Suprapubic skin (tissue), 4 donors: ENCODE measurements around the gene ST7L. TPM values are rescaled to one million over a fixed set of nuclear protein-coding genes. Genes with fewer than 3 reads are reported as not detected.

Source experiments
- DNase-seq, 2 donors: peaks; one replicate each; pipeline ENCODE4 v3.0.0-alpha.2; 2019; ENCODE audit warnings: low spot score in 2 of 2
- H3K27ac ChIP-seq: fragments of 200-600 bp; sonication (generic); one replicate; pipeline ENCODE4 v1.5.1; 2019
- H3K27me3 ChIP-seq: fragments of 200-600 bp; sonication (generic); one replicate; pipeline ENCODE4 v1.5.1; 2019
- H3K36me3 ChIP-seq: fragments of 200-600 bp; sonication (generic); one replicate; pipeline ENCODE4 v1.5.1; 2019
- H3K4me1 ChIP-seq: fragments of 200-600 bp; sonication (generic); one replicate; pipeline ENCODE4 v1.5.1; 2019
- H3K4me3 ChIP-seq: fragments of 200-600 bp; sonication (generic); one replicate; pipeline ENCODE4 v1.5.1; 2019; ENCODE audit warnings: mild to moderate bottlenecking
- H3K9me3 ChIP-seq: fragments of 200-600 bp; sonication (generic); one replicate; pipeline ENCODE4 v1.5.1; 2019
- CTCF ChIP-seq, 2 donors: fragments of 200-600 bp in 1 of 2; fragments of 450-650 bp in 1 of 2; sonication (generic) in 1 of 2; IDR thresholded peaks; one replicate each; pipeline ENCODE4 v1.5.1; 2016 to 2019; ENCODE audit warnings: antibody characterized with exemption in 2 of 2, mild to moderate bottlenecking in 1 of 2, moderate library complexity in 1 of 2
- EP300 ChIP-seq: sonication (generic); formaldehyde crosslinking; IDR thresholded peaks from one replicate; pipeline ENCODE4 v1.6.1; 2017; ENCODE audit warnings: antibody characterized with exemption
- POLR2A ChIP-seq, 2 donors: fragments of 450-650 bp; IDR thresholded peaks; one replicate each; pipeline ENCODE4 v1.6.1; 2017; ENCODE audit warnings: antibody characterized with exemption in 2 of 2, mild to moderate bottlenecking in 2 of 2, moderate library complexity in 2 of 2
- POLR2AphosphoS5 ChIP-seq, 3 donors: sonication (generic); formaldehyde crosslinking; IDR thresholded peaks; one replicate each; pipeline ENCODE4 v1.6.1; 2017; ENCODE audit warnings: antibody characterized with exemption in 3 of 3
- WGBS: methylation state at CpG from one replicate; pipeline ENCODE4 v1.1.5; 2018; 5-methylcytosine and 5-hydroxymethylcytosine counted together
- total RNA-seq, 4 donors: library from RNA; depleted of rRNA; stranded (reverse); fragments of >200 nt; gene quantifications; one replicate each; pipeline ENCODE4 v1.1.0, GENCODE V29; 2016

Gene ST7L
- total RNA-seq, 4 donors from 2014 or later = 16.2 to 40.7 (median 29.4) TPM

GRCh38 chr1:112504001-112504660, 114.8 kb downstream of the ST7L start:
- no peak for DNase-seq
- H3K4me3 ChIP-seq = no peak overlapping the region
- H3K36me3 ChIP-seq = no peaks in the 10 kb centered on the region
- H3K9me3 ChIP-seq = no peaks in the 10 kb centered on the region
- peaks cover 34% of the 10 kb centered on the region for H3K4me1 ChIP-seq
- TF ChIP-seq CTCF (IDR thresholded peaks at IDR 0.05) = no peak
- TF ChIP-seq POLR2A (IDR thresholded peaks at IDR 0.05) = no peak
- TF ChIP-seq POLR2AphosphoS5 (IDR thresholded peaks at IDR 0.05) = no peak
- no peak for TF ChIP-seq EP300
- 72% methylated on average over 11 of the region's 11 CpGs for WGBS
- peaks cover 11% of the 10 kb centered on the region for H3K27me3 ChIP-seq
- H3K27ac ChIP-seq = no peak overlapping the region

- peaks cover 21% of the 10 kb centered on the region for H3K4me1 ChIP-seq
- 47% methylated on average over 2 of the region's 2 CpGs for WGBS
- H3K9me3 ChIP-seq = no peaks in the 10 kb centered on the region
These were observed 116.1 kb downstream of the ST7L start for GRCh38 chr1:112502826-112503225.

GRCh38 chr1:112501810-112502641, 116.9 kb downstream of the ST7L start:
- no peaks in the 10 kb centered on the region for H3K9me3 ChIP-seq
- 4% methylated on average over 34 of the region's 65 CpGs for WGBS
- no peaks in the 10 kb centered on the region for H3K36me3 ChIP-seq
- TF ChIP-seq POLR2A (IDR thresholded peaks at IDR 0.05) (no peak), POLR2AphosphoS5 (IDR thresholded peaks at IDR 0.05) (peak in 1 of 3 donors; percentile 32), CTCF (IDR thresholded peaks at IDR 0.05) (peak in 1 of 2 donors; percentile 75), EP300 (no peak)
- H3K4me1 ChIP-seq = peaks cover 18% of the 10 kb centered on the region
- H3K27ac ChIP-seq = no peak overlapping the region
- peak overlapping the region; percentile 61 for H3K4me3 ChIP-seq
- peak in 1 of 2 donors; percentile 71 for DNase-seq
- H3K27me3 ChIP-seq = no peaks in the 10 kb centered on the region

More at GRCh38 chr1:112502826-112503225, 116.1 kb downstream of the ST7L start:
- DNase-seq = no peak
- Histone ChIP-seq H3K36me3 (no peaks in the 10 kb centered on the region), H3K27ac (no peak overlapping the region), H3K27me3 (peaks cover 2% of the 10 kb centered on the region), H3K4me3 (peak overlapping the region; percentile 61)
- no peak for TF ChIP-seq CTCF (IDR thresholded peaks at IDR 0.05)
- no peak for TF ChIP-seq POLR2A (IDR thresholded peaks at IDR 0.05)
- no peak for TF ChIP-seq EP300
- no peak for TF ChIP-seq POLR2AphosphoS5 (IDR thresholded peaks at IDR 0.05)

- WGBS = 84% methylated on average over 5 of the region's 5 CpGs
These were observed 122.7 kb downstream of the ST7L start for GRCh38 chr1:112496290-112496689.

More at GRCh38 chr1:112496290-112496689, 122.7 kb downstream of the ST7L start:
- no peak overlapping the region for H3K4me3 ChIP-seq
- no peak overlapping the region for H3K27ac ChIP-seq
- H3K9me3 ChIP-seq = no peaks in the 10 kb centered on the region
- no peaks in the 10 kb centered on the region for H3K36me3 ChIP-seq
- H3K4me1 ChIP-seq = peaks cover under 1% of the 10 kb centered on the region
- H3K27me3 ChIP-seq = no peaks in the 10 kb centered on the region
- TF ChIP-seq POLR2A (IDR thresholded peaks at IDR 0.05) (no peak), POLR2AphosphoS5 (IDR thresholded peaks at IDR 0.05) (no peak), EP300 (no peak), CTCF (IDR thresholded peaks at IDR 0.05) (no peak)
- no peak for DNase-seq
